HG02852 (cell line): ENCODE results near the gene DNAH17.

ENCODE experiments used
- ATAC-seq: cut with Tn5 transposase; IDR thresholded peaks from one replicate; pipeline ENCODE4 v1.9.1; 2021; ENCODE audit warnings: mild to moderate bottlenecking, moderate library complexity; ENCODE audit not compliant: unreplicated experiment

DNAH17 gene

DNA sequence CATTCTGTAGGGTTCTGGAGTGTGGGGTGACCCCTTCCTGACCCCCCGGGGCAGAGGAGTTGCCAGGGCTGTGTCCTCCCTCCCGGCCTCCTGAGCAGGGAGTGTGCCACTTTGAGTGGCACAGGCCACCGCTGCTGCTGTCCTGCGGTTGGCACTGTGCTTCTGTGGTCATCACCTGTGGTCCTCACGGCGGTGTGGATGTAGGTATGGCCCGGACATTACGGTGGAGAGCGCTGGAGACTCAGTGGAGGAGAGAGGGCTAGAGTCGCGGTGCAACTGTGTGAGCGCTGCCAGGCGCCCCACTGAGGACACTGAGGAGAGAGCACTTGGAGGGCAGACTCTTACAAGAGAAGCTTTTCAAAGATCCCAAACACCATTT, 159.7 kb downstream of the DNAH17 start:
- ATAC-seq, result no peak

DNA sequence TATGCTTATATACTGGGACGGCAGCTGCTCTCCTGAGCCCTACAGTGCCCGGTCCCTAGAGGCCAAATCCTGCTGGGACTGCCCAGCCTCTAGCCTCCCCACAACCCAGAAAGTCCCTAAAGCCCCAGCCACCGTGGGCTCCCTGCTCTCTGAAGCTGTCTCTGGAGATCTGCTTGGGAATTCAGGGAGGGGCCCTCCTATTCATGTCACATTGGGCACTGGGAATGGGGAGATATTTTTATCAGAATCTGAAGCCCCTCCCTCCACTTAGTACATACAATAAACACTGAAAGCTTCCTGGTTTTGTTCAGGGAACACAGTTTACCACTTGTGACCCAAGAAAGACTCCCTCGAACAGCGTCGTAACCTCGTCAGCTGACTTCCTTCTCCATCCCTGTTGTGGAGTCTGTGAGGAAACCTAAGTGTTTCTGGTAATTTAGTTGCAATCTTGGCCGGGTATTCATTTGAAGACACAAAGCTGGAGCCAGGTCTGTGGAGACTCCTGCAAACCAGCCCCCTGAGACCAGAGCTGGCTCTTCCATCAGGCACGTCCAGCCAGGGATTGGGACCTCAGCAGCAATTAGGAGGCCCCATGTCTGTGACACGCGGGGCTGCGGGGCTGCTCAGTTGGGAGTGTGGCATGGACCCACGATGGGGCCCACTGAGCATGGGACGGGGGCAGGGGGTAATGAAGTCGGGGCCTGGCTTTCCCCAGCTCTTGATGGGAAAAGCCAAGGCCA, 160.2 kb downstream of the DNAH17 start:
- no peak for ATAC-seq

DNA sequence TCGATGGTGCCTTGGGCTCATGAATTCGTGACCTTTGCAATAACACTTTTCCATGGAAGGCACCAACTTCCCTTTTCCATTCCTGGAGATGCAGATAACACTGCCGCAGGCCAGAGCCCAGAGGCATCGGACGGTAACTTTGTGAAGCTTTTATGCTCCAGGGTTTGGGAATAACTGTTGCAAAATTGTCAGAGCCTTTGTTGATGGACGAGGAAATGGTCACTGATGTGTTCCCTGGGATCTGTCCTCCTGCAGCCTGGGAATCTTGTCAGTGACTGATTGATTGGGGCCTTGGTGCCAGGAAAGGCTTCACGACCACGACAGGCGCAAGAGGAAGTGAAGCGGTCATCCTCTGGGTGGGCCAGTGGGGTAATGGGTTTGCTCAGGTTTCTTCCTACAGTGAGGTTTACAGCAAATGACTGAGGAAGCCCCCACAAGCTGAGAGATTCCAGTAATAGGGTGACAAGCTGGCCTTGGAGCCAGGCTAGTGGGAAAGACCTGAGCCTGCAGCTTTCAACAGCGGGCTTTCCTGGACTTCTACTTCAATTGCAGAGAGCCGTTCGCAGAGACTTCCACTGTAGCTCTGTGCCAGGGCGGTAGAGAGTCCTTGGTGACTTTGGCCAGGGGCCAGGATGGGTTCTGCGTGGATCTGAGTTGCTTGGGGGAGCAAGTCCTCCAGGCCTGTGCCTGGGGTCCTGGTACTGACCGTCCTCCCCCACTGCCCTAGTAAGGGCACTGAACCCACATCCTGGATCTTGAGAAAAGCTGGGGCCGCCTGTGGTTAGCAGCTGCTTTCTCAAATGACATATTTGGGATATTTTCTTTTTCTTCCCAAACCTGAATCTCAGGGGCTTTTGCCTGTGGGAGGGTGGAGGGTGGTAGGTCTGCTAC, 161.1 kb downstream of the DNAH17 start:
- ATAC-seq, result no peak

DNA sequence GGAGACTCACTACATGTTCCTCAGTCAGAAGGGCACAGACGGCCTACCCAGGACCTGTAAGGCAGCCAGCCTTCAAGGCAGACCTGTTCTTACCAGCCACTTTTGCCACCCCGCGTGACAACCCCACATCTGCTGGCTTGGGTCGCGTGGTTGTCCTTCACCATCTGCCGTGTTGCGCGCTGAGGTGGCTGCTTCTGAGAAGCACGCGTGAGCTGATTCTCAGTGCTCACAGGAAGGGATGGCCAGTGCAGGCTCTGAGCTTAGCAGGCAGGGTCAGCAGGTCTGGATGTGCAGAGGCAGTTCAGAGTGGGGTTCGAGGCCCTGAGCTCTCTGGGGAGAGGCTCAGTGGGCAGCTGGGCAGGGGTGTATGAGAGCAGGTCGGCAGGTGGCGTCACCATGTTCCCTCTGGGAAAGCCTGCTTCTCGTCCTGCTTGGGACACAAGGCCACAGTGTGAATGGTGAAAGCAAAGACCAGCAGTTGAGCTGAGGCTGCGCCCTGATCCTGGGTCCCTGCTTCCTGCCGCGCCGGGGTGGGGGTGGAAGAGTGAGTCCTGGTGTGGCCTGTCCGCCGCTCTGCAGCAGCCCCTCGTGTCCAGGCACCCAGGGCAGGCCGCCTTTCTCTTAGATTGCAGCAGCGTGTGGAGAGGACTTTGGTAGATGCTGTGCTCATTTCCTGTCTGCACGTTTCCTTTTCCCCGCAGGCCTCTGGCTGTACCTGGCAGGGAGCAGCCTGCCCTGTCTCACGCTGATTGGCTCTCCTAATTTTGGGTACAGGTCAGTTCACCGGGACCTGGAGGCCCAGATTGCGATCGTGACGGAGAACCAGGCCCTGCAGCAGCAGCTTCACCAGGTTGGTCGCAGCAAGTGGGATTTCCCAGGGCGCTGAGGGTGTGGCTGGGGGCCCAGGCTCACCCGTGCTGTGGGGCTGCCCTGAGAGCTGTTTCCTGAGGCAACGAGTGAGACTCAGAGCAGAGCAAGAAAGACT, 162.7 kb downstream of the DNAH17 start:
- no peak for ATAC-seq

GRCh38 chr17:78412403-78412802, 164.8 kb downstream of the DNAH17 start:
- no peak for ATAC-seq

DNA sequence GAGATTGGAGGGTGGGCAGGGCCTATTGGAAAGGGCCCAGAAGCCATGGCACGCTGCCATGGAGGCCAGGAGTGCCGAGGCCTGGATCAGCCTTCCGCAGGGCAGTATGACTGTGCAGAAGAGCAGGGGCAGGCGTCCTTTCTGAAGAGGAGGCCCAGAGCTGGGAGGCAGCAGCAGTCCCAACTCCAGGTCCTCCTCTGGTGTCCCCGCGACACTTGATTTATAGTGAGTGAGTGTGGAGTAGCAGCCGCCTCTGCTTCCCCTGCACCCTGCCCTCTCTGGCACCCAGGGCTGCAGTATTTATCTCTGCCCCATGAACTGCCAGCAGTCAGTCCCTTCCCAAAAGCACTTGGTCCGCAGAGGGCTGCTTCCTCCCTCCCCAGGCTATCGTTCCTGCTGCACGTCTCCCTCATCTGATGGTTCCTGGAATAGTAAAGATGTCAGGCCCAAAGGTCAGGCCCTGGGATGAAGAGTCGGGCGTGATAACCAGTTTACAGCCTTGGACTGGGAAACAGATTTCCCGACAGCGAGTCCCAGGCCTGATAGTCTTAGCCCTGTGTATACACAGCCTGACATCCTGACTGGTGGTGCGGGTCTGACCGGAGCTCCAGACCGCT, 165.8 kb downstream of the DNAH17 start:
- ATAC-seq, result no peak

DNA sequence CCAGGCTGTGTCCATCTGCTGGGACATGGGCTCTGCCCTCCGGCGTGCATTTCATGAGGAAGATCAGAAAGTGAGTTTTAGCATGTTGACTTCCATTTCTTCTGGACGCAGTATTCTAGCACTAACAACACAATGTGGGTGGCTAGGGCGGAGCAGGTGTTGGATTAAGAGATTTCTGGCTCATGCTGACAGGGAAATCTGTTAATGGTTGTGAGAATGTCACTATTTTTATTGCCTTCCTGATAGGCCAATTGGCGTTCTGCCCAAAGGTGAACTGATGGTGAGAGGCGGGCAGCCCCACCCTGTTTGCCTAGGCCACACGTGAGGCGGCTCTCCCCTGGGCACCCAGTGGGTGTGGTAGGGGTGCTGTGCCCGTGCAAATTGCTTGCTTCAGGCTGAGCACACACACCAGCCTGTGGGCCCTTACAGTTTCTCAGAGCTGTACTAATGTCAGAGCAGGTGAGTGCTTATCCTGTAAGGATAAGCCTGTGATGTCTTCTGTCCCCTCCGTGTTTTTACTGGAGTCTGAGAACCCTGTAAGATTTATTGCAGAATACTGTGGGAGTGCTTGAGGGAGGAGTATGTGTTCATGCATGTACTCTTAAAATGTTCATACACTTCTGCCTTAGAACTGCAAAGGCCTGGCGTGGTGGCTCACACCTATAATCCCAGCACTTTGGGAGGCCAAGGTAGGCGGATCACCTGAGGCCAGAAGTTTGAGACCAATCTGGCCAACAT, 167.8 kb downstream of the DNAH17 start:
- ATAC-seq, result no peak

GRCh38 chr17:78408476-78409050, 168.6 kb downstream of the DNAH17 start:
- no peak for ATAC-seq

GRCh38 chr17:78407387-78408000, 169.7 kb downstream of the DNAH17 start:
- no peak for ATAC-seq

- ATAC-seq, result no peak
Observed at GRCh38 chr17:78406920-78407319, 170.3 kb downstream of the DNAH17 start.

DNA sequence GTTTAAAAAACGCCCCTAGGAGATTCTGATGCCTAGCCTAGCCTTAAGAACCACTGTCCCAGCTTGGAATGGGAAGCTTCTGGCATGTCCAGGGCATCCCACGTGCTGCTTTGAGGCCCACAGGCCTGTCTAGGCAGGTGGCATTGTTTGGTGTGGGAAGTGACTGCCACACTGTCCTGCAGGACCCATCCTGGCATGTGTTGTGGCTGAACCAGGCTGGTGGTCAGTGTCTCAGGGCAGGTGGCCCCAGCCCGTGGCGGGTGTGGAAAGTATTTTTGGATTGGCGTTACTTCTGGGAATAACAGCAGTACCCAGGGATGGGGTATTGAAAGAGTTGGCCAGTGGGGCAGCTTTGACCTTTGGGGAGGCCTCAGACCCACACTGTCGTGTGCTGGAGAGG, 170.8 kb downstream of the DNAH17 start:
- ATAC-seq, result no peak

DNA sequence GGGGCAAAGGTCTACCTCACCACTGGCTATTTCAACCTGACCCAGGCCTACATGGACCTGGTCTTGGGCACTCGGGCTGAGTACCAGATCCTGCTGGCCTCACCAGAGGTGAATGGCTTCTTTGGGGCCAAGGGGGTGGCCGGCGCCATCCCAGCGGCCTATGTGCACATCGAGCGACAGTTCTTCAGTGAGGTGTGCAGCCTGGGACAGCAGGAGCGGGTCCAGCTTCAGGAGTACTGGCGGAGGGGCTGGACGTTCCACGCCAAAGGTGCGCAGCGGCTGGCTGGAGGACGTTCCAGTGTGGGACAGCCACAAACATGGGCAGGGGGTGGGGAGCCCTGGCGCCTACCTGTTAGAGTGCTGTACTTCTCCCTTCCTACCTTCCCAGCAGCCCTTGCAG, 173.4 kb downstream of the DNAH17 start:
- no peak for ATAC-seq

DNA sequence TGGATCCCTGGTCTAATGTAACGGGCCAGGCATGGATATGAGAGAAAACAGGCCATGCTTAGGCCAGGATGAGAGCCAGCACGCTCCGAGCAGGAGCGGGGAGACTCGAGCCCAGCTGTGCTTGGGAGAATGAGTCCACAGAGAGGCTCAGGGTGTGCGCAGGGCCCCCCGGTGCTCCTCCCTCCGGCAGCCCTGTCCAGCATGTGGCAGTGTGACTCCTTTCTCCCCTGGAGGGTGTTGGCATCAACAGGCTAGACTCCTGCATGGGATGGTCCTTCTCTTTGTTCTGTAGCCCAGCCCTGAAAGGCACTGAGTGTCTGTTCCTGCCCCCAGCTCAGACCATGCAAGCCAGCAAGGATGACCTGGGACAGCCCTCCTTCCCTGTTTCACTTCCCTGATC, 175.3 kb downstream of the DNAH17 start:
- ATAC-seq, result no peak

DNA sequence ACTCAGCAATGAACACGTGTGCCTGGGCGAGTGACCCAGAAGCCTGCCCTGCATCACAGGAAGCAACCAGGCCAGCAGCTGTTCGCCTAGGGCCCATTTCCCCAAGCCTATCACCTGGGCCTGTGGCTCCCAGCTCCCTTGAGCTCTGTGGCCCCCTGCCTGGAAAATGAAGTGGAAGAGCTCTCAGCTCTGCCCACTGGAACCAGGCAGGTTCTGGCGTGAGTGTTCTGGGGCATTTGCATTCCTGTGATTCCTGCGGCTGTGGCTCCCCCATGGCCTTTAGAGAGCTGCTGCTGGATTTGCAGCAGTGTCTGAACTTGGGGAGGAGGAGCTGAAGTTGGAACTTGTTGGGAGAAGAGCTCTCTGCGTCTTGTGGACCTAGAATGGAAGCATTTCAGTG, 175.9 kb downstream of the DNAH17 start:
- no peak for ATAC-seq

GRCh38 chr17:78400581-78401240, 176.5 kb downstream of the DNAH17 start:
- no peak for ATAC-seq

DNA sequence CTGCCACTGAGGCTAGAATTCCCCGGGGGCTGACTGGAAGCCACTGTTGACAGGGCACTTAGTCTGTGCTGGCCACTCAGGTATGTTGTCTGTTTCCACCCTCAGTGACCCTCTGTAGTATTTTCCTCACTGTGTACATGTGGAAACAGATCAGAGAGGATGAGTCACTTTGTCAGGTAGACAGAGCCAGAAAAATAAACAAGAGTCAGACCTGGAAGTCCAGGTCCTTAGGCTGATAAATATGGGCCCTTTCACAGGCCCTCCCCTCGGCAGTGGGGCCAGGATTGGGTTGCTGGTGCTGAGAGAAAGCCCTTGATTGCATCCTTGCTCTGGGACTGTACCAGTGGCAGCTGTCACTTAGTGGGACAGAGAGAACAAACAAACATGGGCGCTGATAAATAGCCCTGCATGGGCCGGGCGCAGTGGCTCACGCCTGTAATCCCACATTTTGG, 177.5 kb downstream of the DNAH17 start:
- ATAC-seq, result no peak

DNA sequence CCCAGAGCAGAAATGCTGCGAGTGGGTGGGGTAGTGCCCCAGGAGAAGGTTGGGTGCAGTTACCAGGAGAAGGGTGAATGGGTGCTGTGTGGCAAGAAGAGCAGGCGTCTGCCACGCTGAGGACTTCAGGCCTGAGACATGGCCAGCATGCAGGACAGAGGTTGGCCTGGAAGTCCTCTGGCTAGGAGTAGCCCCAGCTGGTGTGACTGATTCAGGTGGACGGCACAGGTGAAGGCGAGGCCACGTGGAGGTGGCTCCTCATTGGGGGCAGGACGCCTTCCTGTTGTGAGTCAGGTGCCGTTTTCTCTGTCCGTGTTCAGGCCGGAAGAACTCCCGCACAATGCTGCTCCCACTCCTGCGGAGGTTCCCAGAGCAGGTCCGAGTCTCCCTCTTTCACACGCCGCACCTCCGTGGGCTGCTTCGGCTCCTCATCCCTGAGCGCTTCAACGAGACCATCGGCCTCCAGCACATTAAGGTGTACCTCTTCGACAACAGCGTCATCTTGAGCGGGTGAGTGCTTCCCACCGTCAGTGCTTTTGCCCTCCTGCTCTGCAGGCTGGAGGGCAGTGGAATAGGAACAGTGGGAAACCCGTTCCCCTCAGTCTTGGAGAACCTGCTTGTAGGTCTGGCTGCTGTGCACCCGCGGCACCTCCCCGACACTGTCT, 178.0 kb downstream of the DNAH17 start:
- ATAC-seq, result no peak

DNA sequence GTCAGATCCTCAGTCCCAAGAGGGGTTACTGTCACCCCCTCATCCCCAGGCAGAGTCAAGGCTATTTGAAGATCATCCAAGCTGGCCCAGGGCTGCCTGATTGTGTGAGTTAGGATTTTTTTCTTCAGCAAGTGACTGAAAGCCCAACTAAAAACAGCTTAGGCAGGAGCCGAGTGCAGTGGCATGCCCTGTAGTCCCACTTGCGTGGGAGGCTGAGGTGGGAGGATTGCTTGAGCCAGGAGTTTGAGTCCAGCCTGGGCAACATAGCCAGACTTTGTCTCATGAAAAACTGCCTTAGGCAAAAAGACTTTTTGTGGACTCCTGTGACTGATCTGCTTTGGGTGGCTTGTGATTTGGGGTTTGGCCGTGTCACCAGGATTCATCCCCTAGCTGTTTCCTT, 178.8 kb downstream of the DNAH17 start:
- ATAC-seq, result no peak
